GM21576 (cell line): ENCODE results near the gene UBE2C.
"Not testable (repeated sequence)": the region's sequence is repeated elsewhere in the genome, so short reads cannot be mapped to it uniquely, and the experiment has no call there.

Source experiments
- ATAC-seq: cut with Tn5 transposase; IDR thresholded peaks from one replicate; pipeline ENCODE4 v1.9.1; 2021; ENCODE audit warnings: mild to moderate bottlenecking, moderate library complexity; ENCODE audit not compliant: unreplicated experiment

Gene UBE2C

GRCh38 chr20:45812157-45813005 is at the start of gene UBE2C:
Gene UBE2C, plus strand, starts transcription at chr20:45812644. Its CDS starts 52 bp downstream, at chr20:45812696.
- peak; percentile 96 for ATAC-seq

- not testable (repeated sequence) for ATAC-seq
These were observed 47.7 kb upstream of the UBE2C start for GRCh38 chr20:45764618-45765282.

GRCh38 chr20:45765307-45765875 is 47.1 kb upstream of the UBE2C start:
- ATAC-seq = no peak

- ATAC-seq = no peak
These were observed 46.5 kb upstream of the UBE2C start for GRCh38 chr20:45765980-45766379.

- ATAC-seq = no peak
These were observed 44.0 kb upstream of the UBE2C start for GRCh38 chr20:45768479-45768878.

GRCh38 chr20:45771182-45771759 is 41.2 kb upstream of the UBE2C start:
- ATAC-seq = no peak

GRCh38 chr20:45772693-45773092 is 39.8 kb upstream of the UBE2C start:
- no peak for ATAC-seq

GRCh38 chr20:45774945-45775344 is 37.5 kb upstream of the UBE2C start:
- no peak for ATAC-seq

- no peak for ATAC-seq
These were observed 37.0 kb upstream of the UBE2C start for GRCh38 chr20:45775411-45775810.

- ATAC-seq = no peak
These were observed 35.5 kb upstream of the UBE2C start for GRCh38 chr20:45776931-45777330.

- no peak for ATAC-seq
These were observed 33.2 kb upstream of the UBE2C start for GRCh38 chr20:45779011-45779915.

GRCh38 chr20:45780159-45780558 is 32.3 kb upstream of the UBE2C start:
- ATAC-seq = no peak

- ATAC-seq = no peak
These were observed 31.0 kb upstream of the UBE2C start for GRCh38 chr20:45781391-45781931.

- ATAC-seq = no peak
These were observed 29.6 kb upstream of the UBE2C start for GRCh38 chr20:45782890-45783289.

GRCh38 chr20:45783656-45784294 is 28.7 kb upstream of the UBE2C start:
- no peak for ATAC-seq

GRCh38 chr20:45788351-45788750 is 24.1 kb upstream of the UBE2C start:
- ATAC-seq = no peak

- ATAC-seq = no peak
These were observed 19.9 kb upstream of the UBE2C start for GRCh38 chr20:45792317-45793118.

GRCh38 chr20:45796337-45797065 is 15.9 kb upstream of the UBE2C start:
- no peak for ATAC-seq
